Activated CD8-positive, alpha-beta T cell treated with anti-CD3 and anti-CD28 coated beads for 36 hours (primary cell): ENCODE data around the gene E2F6. TPM values are rescaled to one million over a fixed set of nuclear protein-coding genes. Genes with fewer than 3 reads are reported as not detected.
A peak's percentile ranks its signal among the peaks of the same experiment; 100 is the strongest.

Source experiments
- ATAC-seq: fragments of 200-7000 bp; cut with Tn5 transposase; one replicate; pipeline ENCODE4 v1.10.0; 2021; ENCODE audit warnings: mild to moderate bottlenecking, moderate library complexity
- CTCF ChIA-PET: fragments of 350-600 bp; sonication (Branson Sonifier 250); formaldehyde crosslinking; loops from one replicate; lab custom pipeline; 2021; ENCODE audit warnings: antibody characterized with exemption; lab: Charles Lee
- POLR2A ChIA-PET: fragments of 350-600 bp; sonication (Branson Sonifier 250); formaldehyde crosslinking; loops from one replicate; lab custom pipeline; 2021; ENCODE audit warnings: antibody characterized with exemption; lab: Charles Lee
- DNase-seq: peaks from one replicate; pipeline ENCODE4 v3.0.0-alpha.2; 2020
- H3K27ac Mint-ChIP-seq: one replicate; pipeline ENCODE4 v1.8.0; 2021; ENCODE audit warnings: mild to moderate bottlenecking, mixed read lengths
- H3K27me3 Mint-ChIP-seq: one replicate; pipeline ENCODE4 v1.8.0; 2021; ENCODE audit warnings: mixed read lengths
- H3K36me3 Mint-ChIP-seq: one replicate; pipeline ENCODE4 v1.8.0; 2021; ENCODE audit warnings: low read depth, mixed read lengths
- H3K4me1 Mint-ChIP-seq: one replicate; pipeline ENCODE4 v1.8.0; 2021; ENCODE audit warnings: low read depth, mixed read lengths
- H3K4me3 Mint-ChIP-seq: one replicate; pipeline ENCODE4 v1.8.0; 2021; ENCODE audit warnings: mild to moderate bottlenecking, moderate library complexity, mixed read lengths
- H3K9me3 Mint-ChIP-seq: one replicate; pipeline ENCODE4 v1.8.0; 2021; ENCODE audit warnings: mixed read lengths
- intact Hi-C: fragments of 100-400 bp; cut with micrococcal nuclease; formaldehyde crosslinking; loops from one replicate; pipeline ENCODE4 v1.10.0; 2022
- total RNA-seq, 2 experiments: library from RNA; stranded (reverse); gene quantifications; one replicate each; pipeline ENCODE4 v1.2.3, GENCODE V29; 2021
- TF ChIP-seq, protein P1 (sequence below): fragments of 200-600 bp; IDR thresholded peaks from one replicate; pipeline ENCODE4 v1.8.0; 2022; ENCODE audit warnings: antibody characterized with exemption, mild to moderate bottlenecking

Gene E2F6
- total RNA-seq, 2 experiments from 2014 or later, result 9.8 to 10.5 TPM

DNA sequence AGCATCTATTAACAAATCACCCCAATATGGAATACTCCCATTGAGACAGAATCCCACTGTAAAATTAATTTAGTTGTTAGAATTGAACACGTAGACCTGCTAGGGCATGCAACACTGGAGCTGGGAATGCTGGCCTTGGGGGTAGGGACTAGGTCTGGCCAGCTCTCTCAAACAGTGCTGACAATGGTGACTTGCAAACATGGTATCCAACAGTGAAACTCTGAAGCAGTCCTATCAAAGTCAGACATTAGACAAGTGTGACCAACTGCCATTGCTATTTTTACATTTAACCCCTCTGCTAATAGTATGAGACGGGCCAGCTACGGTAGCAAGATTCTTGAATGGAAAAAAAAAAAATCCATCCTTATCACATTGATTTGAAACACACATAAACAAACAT, 7.2 kb downstream of the E2F6 start:
- no peak overlapping the region for H3K27ac Mint-ChIP-seq
- ATAC-seq, result no peak
- H3K27me3 Mint-ChIP-seq, result no peaks in the 10 kb centered on the region
- no peaks in the 10 kb centered on the region for H3K9me3 Mint-ChIP-seq
- ChIA-PET POLR2A (interaction anchor here (0.6 to 1.1 kb wide), 2 partner anchors 9 to 11 kb away, joined by 4 read pairs; no protein-coding TSS in a partner anchor), CTCF (interaction anchor here (0.9 to 4.2 kb wide), 3 partner anchors 8 to 125 kb away, joined by 4 to 26 read pairs (median 9); no protein-coding TSS in a partner anchor)
- no peak for DNase-seq
- H3K36me3 Mint-ChIP-seq, result peaks cover 29% of the 10 kb centered on the region
- no peak overlapping the region for H3K4me3 Mint-ChIP-seq
- TF ChIP-seq, protein P1, sequence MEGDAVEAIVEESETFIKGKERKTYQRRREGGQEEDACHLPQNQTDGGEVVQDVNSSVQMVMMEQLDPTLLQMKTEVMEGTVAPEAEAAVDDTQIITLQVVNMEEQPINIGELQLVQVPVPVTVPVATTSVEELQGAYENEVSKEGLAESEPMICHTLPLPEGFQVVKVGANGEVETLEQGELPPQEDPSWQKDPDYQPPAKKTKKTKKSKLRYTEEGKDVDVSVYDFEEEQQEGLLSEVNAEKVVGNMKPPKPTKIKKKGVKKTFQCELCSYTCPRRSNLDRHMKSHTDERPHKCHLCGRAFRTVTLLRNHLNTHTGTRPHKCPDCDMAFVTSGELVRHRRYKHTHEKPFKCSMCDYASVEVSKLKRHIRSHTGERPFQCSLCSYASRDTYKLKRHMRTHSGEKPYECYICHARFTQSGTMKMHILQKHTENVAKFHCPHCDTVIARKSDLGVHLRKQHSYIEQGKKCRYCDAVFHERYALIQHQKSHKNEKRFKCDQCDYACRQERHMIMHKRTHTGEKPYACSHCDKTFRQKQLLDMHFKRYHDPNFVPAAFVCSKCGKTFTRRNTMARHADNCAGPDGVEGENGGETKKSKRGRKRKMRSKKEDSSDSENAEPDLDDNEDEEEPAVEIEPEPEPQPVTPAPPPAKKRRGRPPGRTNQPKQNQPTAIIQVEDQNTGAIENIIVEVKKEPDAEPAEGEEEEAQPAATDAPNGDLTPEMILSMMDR, result no peak
- peaks cover 56% of the 10 kb centered on the region for H3K4me1 Mint-ChIP-seq
- intact Hi-C loops, result no loop called here

DNA sequence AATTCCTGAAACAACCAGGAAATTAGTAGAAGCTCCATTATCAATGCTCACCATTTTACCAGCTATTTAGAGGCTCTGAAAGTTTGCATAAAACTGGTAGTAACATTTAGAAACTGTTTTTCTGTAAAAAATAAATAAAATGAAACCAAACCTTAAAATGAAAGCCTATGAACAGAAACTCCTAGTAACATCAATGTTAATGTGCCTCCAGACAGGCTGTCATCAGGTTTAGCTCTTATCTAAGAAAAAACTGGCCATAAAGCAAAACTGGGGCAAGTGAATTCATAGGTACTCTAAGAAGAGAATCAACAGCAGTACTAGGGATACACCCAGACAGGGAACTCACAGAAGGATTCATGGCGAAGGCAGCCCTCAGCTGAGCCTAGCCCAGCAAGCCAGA, 8.0 kb downstream of the E2F6 start:
- peaks cover 24% of the 10 kb centered on the region for H3K36me3 Mint-ChIP-seq
- no peaks in the 10 kb centered on the region for H3K9me3 Mint-ChIP-seq
- no peaks in the 10 kb centered on the region for H3K27me3 Mint-ChIP-seq
- no peak for ATAC-seq
- H3K27ac Mint-ChIP-seq, result no peak overlapping the region
- H3K4me1 Mint-ChIP-seq, result peaks cover 49% of the 10 kb centered on the region
- no peak overlapping the region for H3K4me3 Mint-ChIP-seq
- CTCF ChIA-PET, result interaction anchor here (0.8 to 4.2 kb wide), 4 partner anchors 11 to 325 kb away, joined by 3 to 26 read pairs (median 6); a partner anchor contains a TSS
- TF ChIP-seq, protein P1, result no peak
- intact Hi-C loops, result no loop called here
- DNase-seq, result no peak
- POLR2A ChIA-PET, result interaction anchor here (0.7 to 1.1 kb wide), 2 partner anchors 9 to 10 kb away, joined by 3 to 4 read pairs; no protein-coding TSS in a partner anchor

DNA sequence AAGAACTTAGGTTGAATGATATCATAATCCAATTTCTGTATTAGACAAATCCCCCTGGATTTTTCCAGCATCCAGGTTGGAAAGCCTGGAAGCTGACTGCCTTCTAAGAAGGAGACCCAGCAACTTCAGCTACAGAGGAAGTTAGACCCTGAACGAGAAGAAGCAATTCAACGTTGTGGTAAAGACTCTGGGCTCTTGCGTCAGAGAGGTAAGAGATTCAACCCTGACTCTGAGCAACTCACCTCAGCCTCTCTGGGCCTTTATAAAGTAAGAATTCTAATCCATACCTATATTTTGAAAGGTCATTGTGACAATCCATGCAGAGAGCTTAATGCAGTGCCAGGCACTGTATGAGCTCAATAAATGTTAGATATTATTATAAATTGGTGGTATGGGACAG, 9.7 kb downstream of the E2F6 start:
- H3K36me3 Mint-ChIP-seq, result peaks cover 20% of the 10 kb centered on the region
- H3K4me1 Mint-ChIP-seq, result peaks cover 35% of the 10 kb centered on the region
- POLR2A ChIA-PET, result interaction anchor here (0.8 kb wide), 1 partner anchor 12 kb away, joined by 3 read pairs; no protein-coding TSS in a partner anchor

DNA sequence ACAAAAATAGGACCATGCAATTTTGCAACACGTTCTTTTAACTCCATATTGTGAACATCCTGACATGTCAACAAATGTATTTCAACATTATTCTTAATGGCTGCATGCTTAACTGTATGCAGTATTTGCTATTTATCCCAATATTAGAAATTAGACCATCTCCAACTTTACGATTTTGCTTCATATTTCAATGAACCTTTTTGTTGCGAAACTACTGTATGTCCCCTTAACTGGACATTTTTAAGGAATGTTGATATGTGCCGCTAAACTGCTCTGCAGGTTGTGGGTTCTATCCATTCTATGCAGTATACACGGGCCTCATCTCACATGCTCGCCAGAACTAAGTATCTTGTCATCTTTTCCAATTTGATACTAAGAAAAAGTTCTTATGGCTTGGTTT, 11.1 kb downstream of the E2F6 start:
- intact Hi-C loops, result no loop called here
- POLR2A ChIA-PET, result no interaction called here
- Mint-ChIP-seq H3K36me3 (peaks cover 25% of the 10 kb centered on the region), H3K27me3 (no peaks in the 10 kb centered on the region), H3K4me3 (no peak overlapping the region), H3K9me3 (no peaks in the 10 kb centered on the region), H3K27ac (no peak overlapping the region), H3K4me1 (peaks cover 32% of the 10 kb centered on the region)
- CTCF ChIA-PET, result no interaction called here
- ATAC-seq (no peak), DNase-seq (no peak)
- TF ChIP-seq, protein P1, result no peak

More for the DNA sequence above, 9.7 kb downstream of the E2F6 start:
- intact Hi-C loops, result no loop called here
- TF ChIP-seq, protein P1, result no peak
- Mint-ChIP-seq H3K9me3 (no peaks in the 10 kb centered on the region), H3K27me3 (no peaks in the 10 kb centered on the region), H3K27ac (peak overlapping the region; percentile 53), H3K4me3 (no peak overlapping the region)
- DNase-seq (peak; percentile 15), ATAC-seq (peak; percentile 70)
- CTCF ChIA-PET, result interaction anchor here (0.7 kb wide), 1 partner anchor 323 kb away, joined by 3 read pairs; a partner anchor contains a TSS

DNA sequence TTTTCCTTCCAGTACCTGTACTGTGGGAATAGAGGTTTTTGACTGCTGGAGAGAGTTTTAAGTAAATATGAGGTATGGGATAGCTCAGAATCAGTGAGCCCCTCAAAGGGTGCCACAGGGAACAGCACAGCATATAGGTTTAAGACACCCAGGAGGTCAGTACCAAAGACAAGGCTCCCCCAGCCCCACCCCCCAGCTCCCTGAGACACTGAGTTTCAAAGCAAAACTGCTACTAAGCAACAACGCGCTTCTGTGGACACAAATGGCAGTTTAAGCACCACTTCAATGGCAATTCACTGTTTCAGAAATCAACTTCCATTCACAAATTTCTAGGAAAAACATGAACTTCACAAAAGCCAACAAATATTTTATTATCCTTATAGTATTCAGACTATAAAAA, 15.2 kb downstream of the E2F6 start:
- TF ChIP-seq, protein P1, result no peak
- ATAC-seq (no peak), DNase-seq (no peak)
- peaks cover 6% of the 10 kb centered on the region for H3K4me1 Mint-ChIP-seq
- H3K9me3 Mint-ChIP-seq, result no peaks in the 10 kb centered on the region
- ChIA-PET CTCF (interaction anchor here (1.0 to 1.1 kb wide), 2 partner anchors 8 to 216 kb away, joined by 3 to 4 read pairs; no protein-coding TSS in a partner anchor), POLR2A (interaction anchor here (1.0 kb wide), 1 partner anchor 8 kb away, joined by 4 read pairs; no protein-coding TSS in a partner anchor)
- no peaks in the 10 kb centered on the region for H3K27me3 Mint-ChIP-seq
- H3K36me3 Mint-ChIP-seq, result peaks cover 34% of the 10 kb centered on the region
- intact Hi-C loops, result no loop called here
- H3K4me3 Mint-ChIP-seq, result no peak overlapping the region
- no peak overlapping the region for H3K27ac Mint-ChIP-seq
